OCI-LY3 (cell line): ENCODE measurements around the gene SLC1A1.

ENCODE experiments used
- CTCF ChIP-seq: fragments of 200-600, 300-600 bp; sonication (generic); IDR thresholded peaks from 2 replicates; pipeline ENCODE4 v1.5.1; 2014; ENCODE audit warnings: antibody characterized with exemption, low read length, low read depth
- EZH2phosphoT487 ChIP-seq: fragments of 200-600 bp; shearing (Covaris generic); IDR thresholded peaks from 2 replicates; pipeline ENCODE4 v1.6.1; 2018; ENCODE audit warnings: antibody characterized with exemption, mixed run types, low read depth

GRCh38 chr9:4591123-4591500 is 100.8 kb downstream of the SLC1A1 start:
- no peak for TF ChIP-seq CTCF
- TF ChIP-seq EZH2phosphoT487 = no peak
